ENCODE data around the gene CCDC137. TPM values are rescaled to one million over a fixed set of nuclear protein-coding genes. Genes with fewer than 3 reads are reported as not detected.

The CCDC137 gene
- polyA plus RNA-seq, 3 donors: 16.8 to 21.9 (median 17.5) TPM

DNA sequence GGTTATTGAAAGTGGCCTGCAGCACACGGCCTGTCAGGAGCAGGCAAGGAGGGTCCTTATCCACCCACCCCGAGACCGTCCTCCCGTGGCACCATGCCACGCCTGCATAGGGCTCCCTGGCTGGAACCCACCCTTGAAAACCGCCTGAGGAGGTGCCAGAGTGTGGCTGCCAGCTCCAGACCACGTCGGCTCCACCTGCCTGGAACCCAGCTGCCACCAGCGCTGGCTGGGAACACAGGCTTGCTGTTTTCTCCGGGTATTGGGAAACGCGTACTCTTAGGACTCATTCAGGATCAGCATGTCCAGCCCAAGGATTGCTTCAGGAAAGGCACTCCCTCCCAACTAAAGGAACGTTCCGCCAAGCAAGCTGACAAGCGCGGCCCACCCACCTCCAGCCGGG lies 10.4 kb downstream of the CCDC137 start:
- no peak for DNase-seq

DNA sequence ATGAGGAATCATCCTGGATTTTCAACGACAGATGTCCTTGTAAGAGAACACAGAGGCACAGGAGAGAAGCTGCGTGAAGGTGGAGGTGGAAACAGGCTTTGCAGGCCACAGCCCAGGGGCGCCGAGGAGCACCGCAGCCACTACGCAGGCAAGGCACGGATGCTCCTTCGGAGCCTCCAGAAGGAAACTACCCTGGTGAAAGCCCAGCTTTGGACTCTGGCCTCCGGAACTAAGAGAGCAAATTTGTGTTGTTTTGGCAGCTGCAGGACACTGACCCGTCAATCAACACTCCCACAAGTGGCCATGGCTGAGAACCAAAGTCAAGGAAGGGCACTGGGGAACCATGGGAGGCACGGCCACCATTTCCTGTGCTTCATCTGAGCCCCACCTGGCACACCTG lies 13.6 kb downstream of the CCDC137 start:
- DNase-seq: no peak

DNA sequence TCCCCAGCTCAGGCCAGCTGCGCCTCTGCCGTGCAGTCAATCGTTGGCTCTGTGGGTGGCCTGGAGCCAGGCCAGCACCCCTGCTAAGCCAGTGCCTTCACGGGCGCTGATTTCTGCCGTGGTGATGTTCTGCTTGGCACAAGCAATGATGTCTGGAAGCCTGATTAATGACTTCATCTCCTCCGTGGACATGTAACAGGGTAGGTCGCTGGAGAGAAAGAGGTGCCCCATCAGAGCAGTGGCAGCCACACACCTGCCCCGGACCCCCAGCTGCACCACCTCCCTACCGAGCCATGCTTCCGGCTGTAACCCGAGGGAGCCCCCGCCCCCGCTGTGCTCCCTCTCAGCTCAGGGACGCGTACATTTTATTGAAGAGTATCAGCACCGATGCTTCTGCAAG lies 15.1 kb downstream of the CCDC137 start:
- DNase-seq: no peak

DNA sequence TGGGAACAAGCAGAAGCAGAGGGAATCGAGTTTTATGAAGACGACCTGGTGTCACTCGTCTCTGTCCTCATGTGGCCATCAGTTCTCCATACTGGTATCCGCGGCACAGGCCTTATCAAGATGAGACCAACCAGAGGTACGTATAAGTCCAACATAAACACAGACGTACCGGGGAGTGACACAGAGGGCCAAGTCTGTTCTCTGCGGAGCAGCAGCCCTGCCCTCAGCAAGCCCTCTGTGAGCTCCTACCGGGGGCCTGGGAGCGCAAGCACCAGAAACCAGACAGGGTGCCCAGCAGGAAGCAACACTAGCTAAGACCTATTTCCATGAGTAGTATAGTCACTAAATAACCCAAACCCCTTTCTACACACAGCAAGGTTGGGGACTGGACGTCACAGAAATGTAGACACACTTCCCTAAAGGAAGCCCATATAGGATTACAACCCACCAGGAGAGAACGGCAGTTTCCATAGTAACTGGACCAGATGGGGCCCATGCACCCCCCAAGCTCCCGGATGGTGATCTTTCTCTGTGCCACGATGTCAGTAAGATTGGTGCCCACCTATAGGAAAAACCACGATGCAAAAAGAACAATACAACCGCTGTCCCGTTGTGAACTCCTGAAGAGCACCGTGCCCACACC lies 16.1 kb downstream of the CCDC137 start:
- no peak for DNase-seq

DNA sequence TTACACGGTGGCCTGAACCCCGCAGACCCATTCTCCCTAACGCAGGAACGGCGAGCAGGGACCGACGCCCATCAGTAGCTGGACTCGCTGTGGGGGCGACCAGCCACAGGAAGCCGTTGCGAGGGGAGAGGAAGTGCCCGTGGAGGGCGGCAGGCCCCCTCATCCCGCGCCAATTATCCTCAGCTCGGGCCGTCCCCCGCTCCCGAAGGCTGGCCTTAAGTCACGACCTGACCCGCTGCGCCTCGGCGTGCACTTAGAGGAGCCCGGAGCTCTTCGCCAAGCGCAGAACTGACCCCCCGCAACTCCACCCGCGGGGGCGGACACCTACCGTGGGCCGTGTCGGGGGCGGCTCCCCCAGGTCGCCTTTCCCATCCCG lies 16.7 kb downstream of the CCDC137 start:
- no peak for DNase-seq

DNA sequence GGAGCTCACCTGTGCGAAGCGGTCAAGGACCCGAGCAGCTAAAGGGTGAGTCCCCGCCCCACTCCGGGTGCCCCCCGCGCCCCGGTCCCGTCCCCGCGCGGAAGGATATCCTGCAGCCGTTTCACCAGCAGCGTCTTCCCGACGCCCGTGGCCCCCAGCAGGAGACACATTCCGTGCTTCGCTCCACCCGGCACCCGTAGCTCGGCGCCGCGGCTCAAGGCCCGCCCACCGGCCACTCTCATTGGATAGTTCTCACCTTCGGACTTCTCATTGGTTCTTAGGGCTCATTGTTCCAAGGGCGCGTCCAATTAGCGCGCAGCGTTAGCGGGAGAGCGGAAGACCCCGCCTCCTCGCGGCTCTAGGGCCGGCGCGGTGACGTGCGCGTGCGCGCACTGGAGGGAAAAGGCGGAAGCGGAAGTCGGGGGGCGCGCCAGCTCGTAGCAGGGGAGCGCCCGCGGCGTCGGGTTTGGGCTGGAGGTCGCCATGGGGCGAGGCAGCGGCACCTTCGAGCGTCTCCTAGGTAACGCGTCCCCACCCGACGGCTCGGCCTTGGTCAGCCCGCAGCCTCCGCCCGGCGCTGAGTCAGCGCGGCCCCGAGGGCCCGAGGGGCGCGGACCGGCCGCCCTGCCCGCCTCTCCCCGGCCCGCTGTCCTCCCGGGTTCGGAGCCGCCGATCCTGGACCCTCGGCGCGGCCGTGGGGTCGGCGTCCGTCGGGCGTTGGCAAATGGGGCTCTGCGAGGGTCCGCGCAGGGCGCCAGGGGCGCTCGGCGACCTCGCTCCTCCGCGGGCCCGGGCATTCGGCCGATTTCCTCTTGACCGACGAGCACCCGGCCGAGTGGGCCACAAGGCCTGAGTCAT lies 17.3 kb downstream of the CCDC137 start, which contains the start of the genes ARL16 and HGS:
ARL16 (minus strand) TSS at position 214 of the 858 bp plus-strand sequence; CDS start at position 170, 44 bp downstream.
HGS (plus strand) TSS at position 428 of the 858 bp plus-strand sequence; CDS start at position 484, 56 bp downstream.
- peak; percentile 99 for DNase-seq

DNA sequence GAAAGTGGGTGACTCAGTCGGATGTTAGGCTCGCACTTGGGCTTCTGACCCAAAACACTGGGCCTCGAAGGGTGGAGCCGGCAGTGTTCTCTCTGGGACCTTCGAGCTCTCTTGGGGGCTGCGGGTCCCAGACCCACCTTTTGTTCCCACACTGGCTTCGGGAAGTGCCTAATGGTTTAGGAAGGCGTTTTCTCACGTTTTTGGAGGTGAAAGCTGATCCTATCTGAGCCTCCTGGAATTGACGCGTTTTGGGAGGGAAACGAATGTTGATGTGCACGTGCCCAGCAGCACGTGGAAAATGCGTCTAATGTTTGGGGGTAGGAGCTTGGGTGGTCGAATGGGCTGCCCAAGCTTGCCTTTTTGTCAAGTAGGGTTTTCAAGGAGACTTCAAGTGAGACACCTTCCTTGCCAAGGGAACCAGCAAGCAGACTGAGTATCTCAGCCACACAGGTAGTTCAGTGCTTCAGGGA lies 17.9 kb downstream of the CCDC137 start:
- DNase-seq: no peak

DNA sequence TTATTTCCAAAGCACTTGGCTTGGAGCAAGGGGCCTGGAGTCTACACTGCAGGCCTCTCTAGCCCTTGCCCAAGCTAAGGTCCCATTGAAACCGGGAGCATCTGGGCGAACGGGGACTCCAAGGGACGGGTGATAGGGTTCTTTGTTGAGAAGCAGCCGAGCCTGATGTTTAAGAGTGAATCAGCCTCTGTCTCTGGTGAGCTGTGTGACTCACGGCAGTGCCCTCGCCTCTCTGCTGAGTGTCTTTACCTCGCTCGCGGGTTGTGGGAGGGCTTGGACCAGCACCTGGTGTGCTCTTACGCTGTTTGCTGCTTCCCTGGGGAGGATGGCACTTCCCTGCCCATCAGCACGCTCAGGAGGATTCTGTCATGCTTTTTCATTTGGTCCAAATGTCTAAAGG lies 18.6 kb downstream of the CCDC137 start:
- DNase-seq: no peak

DNA sequence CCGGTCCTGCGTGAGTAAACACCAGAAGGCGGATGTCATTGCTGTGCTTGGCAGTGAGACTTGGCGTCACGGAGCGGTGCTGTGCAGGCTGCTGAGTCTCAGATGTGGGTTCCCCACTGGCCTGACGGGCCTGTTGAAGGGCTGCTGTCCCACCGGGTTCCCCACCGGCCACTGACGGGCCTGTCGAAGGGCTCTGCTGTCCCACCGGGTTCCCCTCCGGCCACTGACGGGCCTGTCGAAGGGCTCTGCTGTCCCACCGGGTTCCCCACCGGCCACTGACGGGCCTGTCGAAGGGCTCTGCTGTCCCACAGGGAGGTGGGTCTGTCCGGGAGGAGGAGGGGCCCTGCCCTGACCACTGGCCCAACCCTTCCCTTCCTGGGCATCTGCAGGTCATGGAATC lies 20.1 kb downstream of the CCDC137 start:
- no peak for DNase-seq

DNA sequence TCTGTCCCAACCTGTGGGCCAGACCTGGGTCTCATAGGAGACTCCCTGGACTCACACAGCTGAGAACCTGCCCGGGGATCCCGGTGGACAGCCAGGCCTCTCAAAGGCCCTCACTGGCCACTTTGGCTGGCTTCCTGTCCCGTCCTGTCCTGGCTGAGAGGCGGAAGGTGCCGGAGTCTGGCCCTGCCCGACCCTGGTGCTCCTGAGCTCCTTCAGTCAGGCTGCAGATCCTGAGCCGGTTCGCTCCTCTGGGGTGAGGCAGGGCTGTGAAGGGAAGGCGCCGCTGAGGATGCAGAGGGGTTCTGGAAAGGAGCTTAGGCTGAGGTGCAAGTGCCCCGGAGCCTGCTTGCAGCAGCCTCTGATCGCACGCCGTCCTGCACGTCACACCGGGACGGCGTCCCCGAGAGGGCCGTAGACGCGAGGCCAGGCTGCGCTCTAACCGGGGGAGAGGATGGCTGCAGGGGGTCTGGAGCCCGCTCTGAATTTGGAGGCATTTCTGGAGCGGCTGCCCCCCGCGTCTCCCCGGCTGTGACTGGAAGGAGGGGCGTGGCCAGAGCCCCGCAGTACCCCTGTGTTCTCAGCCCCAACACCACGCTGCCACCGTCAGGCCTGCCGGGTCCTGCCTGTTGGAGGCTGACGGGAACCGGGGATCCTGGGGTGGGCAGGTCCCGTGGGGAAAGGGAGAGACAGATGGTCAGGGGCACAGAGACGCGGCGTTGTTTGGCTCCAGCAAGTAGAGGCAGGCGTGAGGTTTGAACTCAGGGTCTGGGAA lies 21.4 kb downstream of the CCDC137 start:
- no peak for DNase-seq

DNA sequence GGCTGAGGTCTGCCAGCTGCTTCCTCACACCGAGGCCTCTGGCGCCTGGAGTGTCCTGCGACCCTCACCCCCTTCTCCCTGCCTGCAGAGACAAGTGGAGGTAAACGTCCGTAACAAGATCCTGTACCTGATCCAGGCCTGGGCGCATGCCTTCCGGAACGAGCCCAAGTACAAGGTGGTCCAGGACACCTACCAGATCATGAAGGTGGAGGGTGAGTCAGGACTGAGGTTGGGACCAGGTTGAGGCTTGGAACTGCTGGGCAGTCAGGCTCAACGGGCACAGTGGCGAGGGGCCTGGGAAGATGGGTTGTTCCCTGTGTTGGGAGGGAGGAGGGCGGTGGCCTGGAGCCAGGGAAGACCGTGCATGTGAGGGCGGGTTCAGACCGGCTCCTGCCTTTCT lies 22.1 kb downstream of the CCDC137 start:
- DNase-seq: no peak

DNA sequence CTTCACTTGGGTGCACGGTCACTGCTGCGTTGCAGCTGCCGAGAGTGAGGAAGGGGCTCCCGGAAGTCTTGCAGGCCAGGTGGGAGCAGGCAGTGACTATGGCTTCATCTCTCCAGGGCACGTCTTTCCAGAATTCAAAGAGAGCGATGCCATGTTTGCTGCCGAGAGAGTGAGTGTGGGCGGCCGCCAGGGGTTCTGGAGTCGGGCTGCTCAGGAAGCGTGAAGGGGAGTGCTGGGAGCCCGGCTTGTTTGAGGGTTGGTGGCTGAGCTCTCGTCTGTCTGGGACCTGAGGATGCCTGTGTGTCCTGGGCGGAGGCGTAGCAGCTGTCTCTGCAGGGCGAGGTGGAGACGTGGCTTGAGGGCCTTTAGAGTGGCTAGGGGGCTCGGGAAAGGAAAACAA lies 23.5 kb downstream of the CCDC137 start:
- DNase-seq: no peak

DNA sequence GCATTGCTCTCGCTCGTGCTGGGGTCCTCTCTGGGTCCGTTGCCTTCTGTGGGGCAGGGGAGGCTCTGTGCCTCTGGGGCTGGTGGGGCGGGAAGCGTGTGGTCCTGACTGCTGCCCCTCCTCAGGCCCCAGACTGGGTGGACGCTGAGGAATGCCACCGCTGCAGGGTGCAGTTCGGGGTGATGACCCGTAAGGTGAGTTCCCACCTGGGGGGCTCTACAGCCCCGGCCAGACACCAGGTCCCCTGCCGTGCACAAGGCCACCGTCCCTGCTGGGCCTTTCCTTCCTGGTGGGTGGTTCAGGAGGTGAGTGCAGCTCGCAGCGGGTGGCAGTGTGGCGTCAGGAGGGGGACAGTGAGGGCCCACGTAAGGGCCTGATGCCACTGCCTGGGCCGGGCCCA lies 24.0 kb downstream of the CCDC137 start:
- DNase-seq: no peak

DNA sequence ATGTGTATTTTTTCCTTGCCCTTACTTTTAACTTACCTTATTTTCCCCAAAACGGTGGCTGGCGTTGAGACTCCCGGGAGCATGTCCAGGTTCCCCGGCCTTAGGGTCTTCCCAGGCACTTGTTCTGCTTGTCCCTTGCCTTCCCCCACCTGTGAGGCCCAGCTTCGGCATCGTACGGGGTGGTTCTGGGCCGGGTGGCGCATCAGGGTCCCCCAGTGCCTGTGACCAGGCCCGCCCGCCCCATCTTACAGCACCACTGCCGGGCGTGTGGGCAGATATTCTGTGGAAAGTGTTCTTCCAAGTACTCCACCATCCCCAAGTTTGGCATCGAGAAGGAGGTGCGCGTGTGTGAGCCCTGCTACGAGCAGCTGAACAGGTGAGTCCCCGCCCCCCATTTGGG lies 24.7 kb downstream of the CCDC137 start:
- DNase-seq: no peak

DNA sequence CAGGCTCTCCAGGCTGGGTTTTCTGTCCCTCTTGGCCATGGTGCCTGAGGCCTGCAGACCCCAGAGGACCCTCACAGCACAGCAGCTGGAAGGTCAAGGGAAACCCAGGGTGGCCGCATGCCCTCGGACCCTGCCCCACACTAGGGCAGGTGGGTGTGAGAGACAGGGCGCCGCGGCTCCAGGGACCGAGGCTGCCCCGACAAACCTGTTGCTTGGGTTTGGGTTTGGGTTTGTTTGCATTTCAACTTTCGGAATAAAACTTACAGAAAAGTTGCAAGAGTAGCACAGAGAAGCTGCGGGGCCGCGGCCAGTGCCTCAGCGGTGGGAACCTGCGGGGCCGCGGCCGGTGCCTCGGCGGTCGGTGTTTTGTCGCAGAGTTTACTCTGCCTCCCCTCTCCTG lies 25.1 kb downstream of the CCDC137 start:
- DNase-seq: no peak

DNA sequence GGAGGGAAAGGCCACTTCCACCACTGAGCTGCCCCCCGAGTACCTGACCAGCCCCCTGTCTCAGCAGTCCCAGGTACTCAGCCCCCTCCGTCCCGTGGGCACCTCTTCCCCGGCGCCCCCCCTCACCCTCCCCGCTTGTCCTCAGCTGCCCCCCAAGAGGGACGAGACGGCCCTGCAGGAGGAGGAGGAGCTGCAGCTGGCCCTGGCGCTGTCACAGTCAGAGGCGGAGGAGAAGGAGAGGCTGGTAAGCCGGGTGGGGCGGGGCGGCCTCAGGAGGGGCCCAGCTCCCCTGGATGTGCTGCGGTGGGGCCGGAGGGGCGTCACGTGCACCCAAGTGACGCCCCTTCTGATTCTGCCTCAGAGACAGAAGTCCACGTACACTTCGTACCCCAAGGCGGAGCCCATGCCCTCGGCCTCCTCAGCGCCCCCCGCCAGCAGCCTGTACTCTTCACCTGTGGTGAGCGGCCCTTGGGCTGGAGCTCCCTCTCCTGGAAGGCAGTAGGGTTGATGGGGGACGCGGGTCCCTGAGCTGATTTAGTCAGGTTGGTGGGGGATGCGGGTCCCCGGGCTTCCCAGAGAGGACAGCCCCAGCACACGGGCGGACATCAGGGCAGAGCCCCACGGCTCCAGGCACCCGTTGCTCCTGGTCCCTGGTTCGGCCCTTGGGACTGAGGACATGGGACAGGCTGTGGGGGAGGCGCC lies 27.1 kb downstream of the CCDC137 start:
- DNase-seq: no peak

DNA sequence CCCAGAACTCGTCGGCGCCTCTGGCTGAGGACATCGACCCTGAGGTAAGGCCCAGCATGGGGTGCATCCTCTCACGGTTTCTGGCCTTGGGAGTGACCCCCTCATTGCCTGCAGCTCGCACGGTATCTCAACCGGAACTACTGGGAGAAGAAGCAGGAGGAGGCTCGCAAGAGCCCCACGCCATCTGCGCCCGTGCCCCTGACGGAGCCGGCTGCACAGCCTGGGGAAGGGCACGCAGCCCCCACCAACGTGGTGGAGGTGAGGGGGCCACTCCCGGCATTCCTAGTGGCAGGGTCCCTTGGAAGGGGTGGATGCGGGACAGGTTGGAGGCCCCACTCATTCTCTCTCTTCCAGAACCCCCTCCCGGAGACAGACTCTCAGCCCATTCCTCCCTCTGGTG lies 28.3 kb downstream of the CCDC137 start:
- no peak for DNase-seq

DNA sequence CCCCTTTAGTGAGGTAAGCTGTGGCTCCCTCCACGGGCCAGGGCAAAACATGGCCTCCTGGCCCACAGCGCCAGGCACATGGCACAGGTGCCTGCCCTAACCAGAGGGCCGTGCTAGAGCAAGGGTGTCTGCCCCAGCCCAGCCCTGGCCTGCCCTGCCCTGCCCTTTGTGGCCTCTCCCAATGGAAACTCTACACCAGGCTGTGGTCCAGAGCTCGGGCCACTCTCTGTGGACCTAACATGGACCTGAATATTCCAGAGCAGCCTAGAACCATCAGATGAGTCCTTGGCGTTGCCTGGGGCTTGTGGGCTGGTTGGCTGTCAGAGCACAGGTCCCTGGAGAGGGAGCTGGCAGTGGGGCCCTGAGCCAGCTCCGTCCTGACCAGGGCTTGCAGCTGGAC lies 28.7 kb downstream of the CCDC137 start:
- no peak for DNase-seq

DNA sequence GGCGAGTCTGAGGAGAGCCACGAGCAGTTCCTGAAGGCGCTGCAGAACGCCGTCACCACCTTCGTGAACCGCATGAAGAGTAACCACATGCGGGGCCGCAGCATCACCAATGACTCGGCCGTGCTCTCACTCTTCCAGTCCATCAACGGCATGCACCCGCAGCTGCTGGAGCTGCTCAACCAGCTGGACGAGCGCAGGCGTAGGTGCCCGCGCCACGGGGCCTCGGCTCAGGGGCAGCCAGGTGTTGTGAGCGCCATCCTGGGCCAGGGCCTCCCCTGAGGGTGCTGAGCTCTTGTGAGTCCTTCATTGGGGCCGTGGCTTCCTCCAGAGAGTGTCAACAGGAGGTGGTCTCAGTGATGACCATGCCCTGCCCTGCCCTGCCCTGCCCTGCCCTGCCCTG lies 29.3 kb downstream of the CCDC137 start:
- no peak for DNase-seq

DNA sequence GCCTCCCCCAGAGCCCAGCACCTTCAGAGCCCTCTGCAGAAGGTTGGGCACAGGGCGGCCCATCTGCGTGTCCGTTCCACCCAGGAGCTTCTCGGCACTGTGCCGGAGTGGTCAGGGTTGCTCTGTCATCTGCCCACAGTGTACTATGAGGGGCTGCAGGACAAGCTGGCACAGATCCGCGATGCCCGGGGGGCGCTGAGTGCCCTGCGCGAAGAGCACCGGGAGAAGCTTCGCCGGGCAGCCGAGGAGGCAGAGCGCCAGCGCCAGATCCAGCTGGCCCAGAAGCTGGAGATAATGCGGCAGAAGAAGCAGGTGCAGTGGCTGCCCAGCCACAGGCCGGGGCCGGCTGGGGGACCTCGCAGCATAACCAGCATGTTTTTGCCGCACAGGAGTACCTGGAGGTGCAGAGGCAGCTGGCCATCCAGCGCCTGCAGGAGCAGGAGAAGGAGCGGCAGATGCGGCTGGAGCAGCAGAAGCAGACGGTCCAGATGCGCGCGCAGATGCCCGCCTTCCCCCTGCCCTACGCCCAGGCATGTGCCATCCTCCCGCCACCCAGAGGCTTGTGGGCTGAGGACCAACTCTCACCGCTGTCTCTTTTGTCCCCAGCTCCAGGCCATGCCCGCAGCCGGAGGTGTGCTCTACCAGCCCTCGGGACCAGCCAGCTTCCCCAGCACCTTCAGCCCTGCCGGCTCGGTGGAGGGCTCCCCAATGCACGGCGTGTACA lies 29.8 kb downstream of the CCDC137 start:
- DNase-seq: no peak
